Endothelial cell of umbilical vein (primary cell): ENCODE measurements around the gene MTMR11. TPM values are rescaled to one million over a fixed set of nuclear protein-coding genes. Genes with fewer than 3 reads are reported as not detected.

Experiments
- BruUV-seq: library from RNA; stranded (reverse); fragments of 400-500 nt; replicated peaks from 2 replicates; lab custom pipeline; 2021; lab: Mats Ljungman, UMichigan
- CTCF ChIA-PET: fragments of 300-600, 350-600 bp; sonication (Branson Sonifier 250); formaldehyde crosslinking; loops from one replicate; lab custom pipeline; 2021; ENCODE audit warnings: antibody characterized with exemption, inconsistent platforms; lab: Charles Lee
- POLR2A ChIA-PET: fragments of 300-600, 350-600 bp; sonication (Branson Sonifier 250); formaldehyde crosslinking; loops from one replicate; lab custom pipeline; 2021; ENCODE audit warnings: antibody characterized with exemption, inconsistent platforms; lab: Charles Lee
- DNase-seq: peaks from one replicate; pipeline ENCODE4 v3.0.0-alpha.2; 2011; ENCODE audit warnings: low read depth, low spot score
- FAIRE-seq: peaks from 2 replicates; lab custom pipeline; 2011; peaks lifted over from hg19 to GRCh38; lab: Jason Lieb, UNC
- H2AFZ ChIP-seq: 2 replicates; pipeline ENCODE4 v1.6.0; 2012; ENCODE audit warnings: low read depth, low read length, control low read depth, inconsistent platforms
- H3K27ac ChIP-seq: 2 replicates; pipeline ENCODE4 v1.5.1; 2011; ENCODE audit warnings: low read depth, mild to moderate bottlenecking, control low read depth, low read length, moderate library complexity; ENCODE audit not compliant: insufficient read depth
- H3K27me3 ChIP-seq, 2 experiments: 2 replicates each; pipeline versions ENCODE4 v1.6.0 to v1.6.1; 2011; ENCODE audit warnings: low read length in 2 of 2, mixed read lengths in 1 of 2; ENCODE audit not compliant: control insufficient read depth in 2 of 2, insufficient read depth in 2 of 2
- H3K36me3 ChIP-seq, 2 experiments: 2 replicates in 1 of 2; 3 replicates in 1 of 2; pipeline ENCODE4 v1.5.1; 2011; ENCODE audit warnings: low read length in 2 of 2, mild to moderate bottlenecking in 1 of 2, moderate library complexity in 1 of 2; ENCODE audit not compliant: control insufficient read depth in 2 of 2, insufficient read depth in 2 of 2; ENCODE audit errors: extremely low read depth in 1 of 2
- H3K4me1 ChIP-seq: 3 replicates; pipeline ENCODE4 v1.5.1; 2011; ENCODE audit warnings: mild to moderate bottlenecking, low read length; ENCODE audit not compliant: control insufficient read depth, insufficient read depth; ENCODE audit errors: extremely low read depth
- H3K4me2 ChIP-seq: 2 replicates; pipeline ENCODE4 v1.6.1; 2011; ENCODE audit warnings: low read length, control low read depth, mixed read lengths; ENCODE audit not compliant: insufficient read depth
- H3K4me3 ChIP-seq, 3 experiments: fragments of 200-600 bp in 1 of 3; sonication (generic), shearing (Covaris generic) in 1 of 3; replicated peaks in 1 of 3; 2 replicates each; pipeline ENCODE4 v1.5.1; 2011 to 2016; ENCODE audit warnings: control low read depth in 3 of 3, low read length in 3 of 3, mild to moderate bottlenecking in 2 of 3, inconsistent platforms in 1 of 3, low read depth in 1 of 3, moderate library complexity in 1 of 3; ENCODE audit not compliant: insufficient read depth in 1 of 3
- H3K79me2 ChIP-seq: 2 replicates; pipeline ENCODE4 v1.6.0; 2012; ENCODE audit warnings: low read length, inconsistent platforms; ENCODE audit not compliant: control insufficient read depth, insufficient read depth
- H3K9ac ChIP-seq: replicated peaks from 2 replicates; pipeline ENCODE3; 2011; ENCODE audit warnings: low read length, control low read depth; ENCODE audit not compliant: insufficient read depth; ENCODE audit errors: extremely low read depth
- H3K9me1 ChIP-seq: replicated peaks from 3 replicates; pipeline ENCODE4 v1.6.0; 2011; ENCODE audit warnings: mild to moderate bottlenecking, low read length; ENCODE audit not compliant: control insufficient read depth, insufficient read depth; ENCODE audit errors: extremely low read depth
- H3K9me3 ChIP-seq: replicated peaks from 2 replicates; pipeline ENCODE4 v1.5.1; 2012; ENCODE audit warnings: low read length, inconsistent platforms; ENCODE audit not compliant: control insufficient read depth, insufficient read depth
- H4K20me1 ChIP-seq: replicated peaks from 2 replicates; pipeline ENCODE3; 2011; ENCODE audit warnings: mild to moderate bottlenecking, low read length; ENCODE audit not compliant: control insufficient read depth, insufficient read depth; ENCODE audit errors: extremely low read depth
- CTCF ChIP-seq, 2 donors: IDR thresholded peaks; 1 replicate in 1 of 2; 2 replicates in 1 of 2; pipeline ENCODE4 v1.5.1; 2011; ENCODE audit warnings: low read length in 2 of 2, mild to moderate bottlenecking in 2 of 2, moderate library complexity in 2 of 2, control low read depth in 1 of 2, inconsistent platforms in 1 of 2, low read depth in 1 of 2; ENCODE audit not compliant: insufficient read depth in 1 of 2; ENCODE audit errors: extremely low read depth in 1 of 2
- FOS ChIP-seq: IDR thresholded peaks from 2 replicates; pipeline ENCODE4 v1.6.1; 2011; ENCODE audit warnings: mild to moderate bottlenecking, low read length, moderate library complexity, borderline replicate concordance; ENCODE audit not compliant: insufficient read depth
- GATA2 ChIP-seq: IDR thresholded peaks from 2 replicates; pipeline ENCODE4 v1.7.0; 2011; ENCODE audit warnings: low read depth, mild to moderate bottlenecking, moderate library complexity, mixed read lengths, low read length; ENCODE audit not compliant: insufficient read length, insufficient read depth
- JUN ChIP-seq: IDR thresholded peaks from 2 replicates; pipeline ENCODE4 v1.6.1; 2011; ENCODE audit warnings: borderline replicate concordance, low read depth; ENCODE audit not compliant: insufficient read length, insufficient read depth
- MAX ChIP-seq: IDR thresholded peaks from 2 replicates; pipeline ENCODE4 v1.6.1; 2011; ENCODE audit not compliant: insufficient read depth, insufficient read length
- MYC ChIP-seq: IDR thresholded peaks from one replicate; pipeline ENCODE4 v1.6.1; 2011; ENCODE audit warnings: mild to moderate bottlenecking, low read depth, low read length
- dilution Hi-C: fragments of 300-500 bp; cut with MboI; formaldehyde crosslinking; loops from one replicate; pipeline ENCODE4 v1.15.0; 2019; ENCODE audit warnings: low sequenced_read_pairs; ENCODE audit not compliant: extremely low pct_ligation_motif_present
- intact Hi-C: fragments of 100-400 bp; cut with micrococcal nuclease; formaldehyde crosslinking; loops from one replicate; pipeline ENCODE4 v1.10.0; 2022
- polyA plus RNA-seq, 4 experiments: library from polyadenylated mRNA; depleted of rRNA in 3 of 4; stranded (reverse) in 3 of 4; unstranded in 1 of 4; fragments of >200 nt; gene quantifications; 2 replicates each; pipeline versions ENCODE4 v1.2.1 to v1.2.3, GENCODE V29; 2011 to 2012; ENCODE audit warnings: missing spikeins in 1 of 4
- total RNA-seq: library from RNA; stranded (reverse); gene quantifications from 2 replicates; pipeline ENCODE4 v1.2.3, GENCODE V29; 2021

MTMR11 gene
- total and polyA plus RNA-seq, 2 donors (not counting 3 experiments of a cell fraction or from before 2014, with no cell fraction given) = 7.8 to 14.4 TPM

GRCh38 chr1:149967041-149967440 is 30.4 kb upstream of the MTMR11 start:
- FAIRE-seq = no peak
- no TSS peak for BruUV-seq
- no peak overlapping the region for H3K9ac ChIP-seq

GRCh38 chr1:149966405-149966804 is 29.7 kb upstream of the MTMR11 start:
- TF ChIP-seq MAX (no peak), FOS (no peak), GATA2 (no peak), MYC (no peak), CTCF (IDR thresholded peaks at IDR 0.05; ENCODE audit: extremely low read depth in 1 of 2, insufficient read depth in 1 of 2, low read depth in 1 of 2, low read length in 2 of 2) (no peak)
- Histone ChIP-seq H4K20me1 (no peaks in the 10 kb centered on the region), H3K27me3 (no peaks in the 10 kb centered on the region), H3K4me2 (no peak overlapping the region), H2AFZ (no peak overlapping the region), H3K36me3 (peaks cover 13% of the 10 kb centered on the region in 2 experiments), H3K79me2 (no peaks in the 10 kb centered on the region), H3K9me3 (no peaks in the 10 kb centered on the region), H3K9ac (no peak overlapping the region), H3K9me1 (no peaks in the 10 kb centered on the region), H3K4me1 (no peaks in the 10 kb centered on the region), H3K4me3 (no peak overlapping the region), H3K27ac (no peak overlapping the region)
- CTCF ChIA-PET = interaction anchor here (1.7 to 4.2 kb wide), 3 partner anchors 25 to 221 kb away, joined by 3 to 15 read pairs (median 4); no protein-coding TSS in a partner anchor
- no TSS peak for BruUV-seq
- dilution Hi-C loops = no loop called here
- no peak for DNase-seq
- POLR2A ChIA-PET = no interaction called here
- no peak for FAIRE-seq
- intact Hi-C loops = no loop called here

More at GRCh38 chr1:149967041-149967440, 30.4 kb upstream of the MTMR11 start:
- no peaks in the 10 kb centered on the region for H3K9me3 ChIP-seq
- no peaks in the 10 kb centered on the region for H3K4me1 ChIP-seq
- TF ChIP-seq JUN = no peak
- ChIA-PET CTCF (interaction anchor here (1.8 to 4.2 kb wide), 2 partner anchors 84 to 220 kb away, joined by 4 to 15 read pairs; no protein-coding TSS in a partner anchor), POLR2A (no interaction called here)
- no peaks in the 10 kb centered on the region for H3K79me2 ChIP-seq
- no peak for DNase-seq
- no peaks in the 10 kb centered on the region for H3K9me1 ChIP-seq
- intact Hi-C loops = no loop called here
- no peak overlapping the region for H3K4me2 ChIP-seq
- dilution Hi-C loops = no loop called here
- peaks cover 11 to 13% of the 10 kb centered on the region in 2 experiments for H3K36me3 ChIP-seq
- no peak overlapping the region for H2AFZ ChIP-seq
- no peak overlapping the region for H3K27ac ChIP-seq
- no peak overlapping the region for H3K4me3 ChIP-seq
- no peaks in the 10 kb centered on the region for H4K20me1 ChIP-seq
- H3K27me3 ChIP-seq = no peaks in the 10 kb centered on the region
